MM.1S (cell line): ENCODE results near the gene KRTAP12-1.
"Not testable (repeated sequence)": the region's sequence is repeated elsewhere in the genome, so short reads cannot be mapped to it uniquely, and the experiment has no call there.

Experiments
- DNase-seq: peaks from one replicate; pipeline ENCODE4 v3.0.0-alpha.2; 2015
- H2AFZ ChIP-seq: fragments of 300-600 bp; sonication (generic); 2 replicates; pipeline ENCODE4 v1.6.0; 2016; ENCODE audit warnings: antibody characterized with exemption, low read length
- H3F3A ChIP-seq: fragments of 300-600 bp; sonication (generic); 2 replicates; pipeline ENCODE4 v1.6.1; 2016; ENCODE audit warnings: mild to moderate bottlenecking, antibody characterized with exemption, low read length, moderate library complexity, mixed read lengths; ENCODE audit not compliant: insufficient read depth
- H3K27ac ChIP-seq: fragments of 300-600 bp; sonication (generic); 2 replicates; pipeline ENCODE4 v1.5.1; 2016; ENCODE audit warnings: mild to moderate bottlenecking, low read length
- H3K27me3 ChIP-seq: fragments of 300-600 bp; sonication (generic); replicated peaks from 2 replicates; pipeline ENCODE4 v1.6.0; 2016; ENCODE audit warnings: low read length; ENCODE audit not compliant: insufficient read depth
- H3K36me3 ChIP-seq: fragments of 300-600 bp; sonication (generic); replicated peaks from 2 replicates; pipeline ENCODE4 v1.6.1; 2016; ENCODE audit warnings: mild to moderate bottlenecking, low read length, mixed read lengths; ENCODE audit not compliant: insufficient read depth
- H3K4me1 ChIP-seq: fragments of 300-600 bp; sonication (generic); 2 replicates; pipeline ENCODE4 v1.6.1; 2016; ENCODE audit warnings: low read length, mixed read lengths
- H3K4me2 ChIP-seq: fragments of 300-600 bp; sonication (generic); 2 replicates; pipeline ENCODE4 v1.6.0; 2016; ENCODE audit warnings: low read depth, low read length
- H3K4me3 ChIP-seq: fragments of 300-600 bp; sonication (generic); 2 replicates; pipeline ENCODE4 v1.5.1; 2016; ENCODE audit warnings: low read length, mixed read lengths
- H3K79me2 ChIP-seq: fragments of 300-600 bp; sonication (generic); 2 replicates; pipeline ENCODE4 v1.6.1; 2016; ENCODE audit warnings: mixed run types, low read length, mixed read lengths
- H3K9ac ChIP-seq: fragments of 300-600 bp; sonication (generic); 2 replicates; pipeline ENCODE4 v1.6.1; 2016; ENCODE audit warnings: low read length, mixed read lengths
- H3K9me2 ChIP-seq: fragments of 300-600 bp; sonication (generic); replicated peaks from 2 replicates; pipeline ENCODE4 v1.6.1; 2016; ENCODE audit warnings: mild to moderate bottlenecking, low read length, mixed read lengths; ENCODE audit not compliant: insufficient read depth
- H3K9me3 ChIP-seq: fragments of 300-600 bp; sonication (generic); replicated peaks from 2 replicates; pipeline ENCODE4 v1.6.1; 2016; ENCODE audit warnings: mild to moderate bottlenecking, low read length, mixed read lengths; ENCODE audit not compliant: insufficient read depth
- H4K20me1 ChIP-seq: fragments of 300-600 bp; sonication (generic); 2 replicates; pipeline ENCODE4 v1.6.1; 2016; ENCODE audit warnings: mild to moderate bottlenecking, low read length, moderate library complexity, mixed read lengths; ENCODE audit not compliant: insufficient read depth
- EZH2 ChIP-seq: fragments of 300-600 bp; sonication (generic); optimal IDR thresholded peaks from 2 replicates; pipeline ENCODE3; 2017; ENCODE audit warnings: low read depth, mild to moderate bottlenecking, antibody characterized with exemption, low read length, mixed read lengths
- EZH2phosphoT487 ChIP-seq: fragments of 300-600 bp; sonication (generic); IDR thresholded peaks from 2 replicates; pipeline ENCODE4 v1.6.1; 2018; ENCODE audit warnings: antibody characterized with exemption, low read length
- TF ChIP-seq, protein P1 (sequence below): fragments of 300-600 bp; sonication (generic); IDR thresholded peaks from 2 replicates; pipeline ENCODE4 v1.5.1; 2016; ENCODE audit warnings: antibody characterized with exemption, low read length, mixed read lengths

Gene KRTAP12-1

DNA sequence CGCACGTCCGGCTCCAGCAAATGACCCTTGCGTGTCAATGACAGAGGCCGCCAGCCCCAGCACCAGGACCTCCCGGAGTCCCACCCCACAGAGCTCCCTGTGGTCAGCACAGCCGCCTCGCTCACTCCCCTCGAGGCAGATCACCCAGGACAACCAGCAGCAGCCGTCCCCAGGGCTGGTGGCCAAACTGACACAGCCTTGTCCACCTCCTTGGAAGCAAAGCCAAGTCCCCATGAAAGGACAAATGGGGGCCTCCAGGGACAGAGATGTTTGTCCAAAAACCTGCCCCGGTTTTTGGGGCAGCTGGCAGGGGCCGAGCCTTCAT is 42.7 kb downstream of the KRTAP12-1 start:
- no peaks in the 10 kb centered on the region for H3K36me3 ChIP-seq
- H3K9ac ChIP-seq = no peak overlapping the region
- TF ChIP-seq EZH2 = no peak
- TF ChIP-seq, protein P1, sequence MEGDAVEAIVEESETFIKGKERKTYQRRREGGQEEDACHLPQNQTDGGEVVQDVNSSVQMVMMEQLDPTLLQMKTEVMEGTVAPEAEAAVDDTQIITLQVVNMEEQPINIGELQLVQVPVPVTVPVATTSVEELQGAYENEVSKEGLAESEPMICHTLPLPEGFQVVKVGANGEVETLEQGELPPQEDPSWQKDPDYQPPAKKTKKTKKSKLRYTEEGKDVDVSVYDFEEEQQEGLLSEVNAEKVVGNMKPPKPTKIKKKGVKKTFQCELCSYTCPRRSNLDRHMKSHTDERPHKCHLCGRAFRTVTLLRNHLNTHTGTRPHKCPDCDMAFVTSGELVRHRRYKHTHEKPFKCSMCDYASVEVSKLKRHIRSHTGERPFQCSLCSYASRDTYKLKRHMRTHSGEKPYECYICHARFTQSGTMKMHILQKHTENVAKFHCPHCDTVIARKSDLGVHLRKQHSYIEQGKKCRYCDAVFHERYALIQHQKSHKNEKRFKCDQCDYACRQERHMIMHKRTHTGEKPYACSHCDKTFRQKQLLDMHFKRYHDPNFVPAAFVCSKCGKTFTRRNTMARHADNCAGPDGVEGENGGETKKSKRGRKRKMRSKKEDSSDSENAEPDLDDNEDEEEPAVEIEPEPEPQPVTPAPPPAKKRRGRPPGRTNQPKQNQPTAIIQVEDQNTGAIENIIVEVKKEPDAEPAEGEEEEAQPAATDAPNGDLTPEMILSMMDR = no peak
- TF ChIP-seq EZH2phosphoT487 = no peak
- H3K27ac ChIP-seq = no peak overlapping the region
- H4K20me1 ChIP-seq = no peaks in the 10 kb centered on the region
- H3K4me1 ChIP-seq = no peaks in the 10 kb centered on the region
- H3K4me3 ChIP-seq = no peak overlapping the region
- no peaks in the 10 kb centered on the region for H3K79me2 ChIP-seq
- H3F3A ChIP-seq = no peaks in the 10 kb centered on the region
- no peak overlapping the region for H3K4me2 ChIP-seq
- H3K27me3 ChIP-seq = peaks cover 79% of the 10 kb centered on the region
- no peaks in the 10 kb centered on the region for H3K9me3 ChIP-seq
- no peak overlapping the region for H2AFZ ChIP-seq
- H3K9me2 ChIP-seq = no peaks in the 10 kb centered on the region
- DNase-seq = no peak

DNA sequence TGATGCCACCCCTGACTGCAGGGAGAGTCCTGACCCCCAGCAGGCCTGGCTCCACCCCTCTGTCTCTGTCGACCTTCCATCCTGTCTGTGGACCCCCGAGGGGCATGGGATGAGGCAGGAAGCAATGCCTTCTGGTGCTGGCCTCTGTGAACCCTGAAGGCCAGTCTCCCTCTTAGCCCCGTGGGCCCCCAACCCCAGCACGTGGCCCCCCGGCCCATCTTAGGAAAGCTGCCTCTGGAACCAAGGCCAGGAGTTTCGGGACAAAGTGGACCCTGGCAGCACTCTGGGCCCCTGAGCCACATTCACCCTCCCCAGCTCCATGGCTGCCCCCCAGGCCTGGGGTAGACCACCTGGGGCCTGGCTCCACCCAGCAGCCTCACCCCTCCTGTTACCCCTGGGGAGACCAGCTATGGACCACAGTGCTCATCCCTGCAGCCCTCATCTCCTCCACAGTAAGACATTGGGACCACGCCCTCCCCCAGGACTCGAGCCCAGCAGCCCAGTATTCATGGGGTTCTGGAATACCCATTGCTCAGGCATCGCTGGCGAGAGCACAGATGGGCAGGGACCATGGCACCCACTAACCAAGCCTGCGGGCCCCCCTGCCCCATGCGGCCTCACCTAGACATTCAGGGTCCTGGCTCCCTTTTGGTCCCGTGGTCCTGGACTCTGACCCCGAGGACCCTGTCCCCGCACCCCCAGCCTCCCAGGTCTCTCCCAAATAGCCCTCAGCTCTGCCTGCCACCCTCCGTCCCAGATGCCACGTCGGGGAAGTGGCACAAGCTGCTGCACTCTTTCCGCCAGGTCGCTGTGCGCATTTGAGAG is 43.2 kb downstream of the KRTAP12-1 start:
- H3K4me2 ChIP-seq = not testable (repeated sequence)
- H3K27me3 ChIP-seq = peaks cover 79% of the 10 kb centered on the region

DNA sequence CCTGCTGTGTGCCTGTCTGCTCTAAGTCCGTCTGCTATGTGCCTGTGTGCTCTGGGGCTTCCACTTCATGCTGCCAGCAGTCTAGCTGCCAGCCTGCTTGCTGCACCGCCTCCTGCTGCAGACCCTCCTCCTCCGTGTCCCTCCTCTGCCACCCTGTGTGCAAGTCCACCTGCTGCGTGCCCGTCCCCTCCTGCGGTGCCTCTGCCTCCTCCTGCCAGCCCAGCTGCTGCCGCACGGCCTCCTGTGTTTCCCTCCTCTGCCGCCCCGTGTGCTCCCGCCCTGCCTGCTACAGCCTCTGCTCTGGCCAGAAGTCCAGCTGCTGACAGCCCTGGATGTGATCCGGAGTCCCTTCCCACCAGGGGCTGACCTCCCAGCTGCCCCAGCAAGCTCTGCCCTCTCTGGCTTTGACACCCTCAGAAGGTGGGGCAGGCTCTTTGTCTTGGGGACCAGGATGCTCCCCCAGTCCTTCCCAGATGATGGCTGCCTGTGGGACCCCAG is 44.1 kb downstream of the KRTAP12-1 start:
- not testable (repeated sequence) for H3K9me2 ChIP-seq, H2AFZ ChIP-seq, H3K4me2 ChIP-seq, H3K36me3 ChIP-seq, H3F3A ChIP-seq, H4K20me1 ChIP-seq, DNase-seq, H3K4me1 ChIP-seq, H3K4me3 ChIP-seq, H3K9ac ChIP-seq, H3K79me2 ChIP-seq, H3K9me3 ChIP-seq, H3K27ac ChIP-seq
- peaks cover 79% of the 10 kb centered on the region for H3K27me3 ChIP-seq

More for the DNA sequence above, 43.2 kb downstream of the KRTAP12-1 start:
- not testable (repeated sequence) for DNase-seq, H3F3A ChIP-seq, H3K9me3 ChIP-seq, H3K27ac ChIP-seq, H3K4me3 ChIP-seq, H3K79me2 ChIP-seq, H3K9ac ChIP-seq, H3K4me1 ChIP-seq, H4K20me1 ChIP-seq, H3K9me2 ChIP-seq, H2AFZ ChIP-seq, H3K36me3 ChIP-seq

DNA sequence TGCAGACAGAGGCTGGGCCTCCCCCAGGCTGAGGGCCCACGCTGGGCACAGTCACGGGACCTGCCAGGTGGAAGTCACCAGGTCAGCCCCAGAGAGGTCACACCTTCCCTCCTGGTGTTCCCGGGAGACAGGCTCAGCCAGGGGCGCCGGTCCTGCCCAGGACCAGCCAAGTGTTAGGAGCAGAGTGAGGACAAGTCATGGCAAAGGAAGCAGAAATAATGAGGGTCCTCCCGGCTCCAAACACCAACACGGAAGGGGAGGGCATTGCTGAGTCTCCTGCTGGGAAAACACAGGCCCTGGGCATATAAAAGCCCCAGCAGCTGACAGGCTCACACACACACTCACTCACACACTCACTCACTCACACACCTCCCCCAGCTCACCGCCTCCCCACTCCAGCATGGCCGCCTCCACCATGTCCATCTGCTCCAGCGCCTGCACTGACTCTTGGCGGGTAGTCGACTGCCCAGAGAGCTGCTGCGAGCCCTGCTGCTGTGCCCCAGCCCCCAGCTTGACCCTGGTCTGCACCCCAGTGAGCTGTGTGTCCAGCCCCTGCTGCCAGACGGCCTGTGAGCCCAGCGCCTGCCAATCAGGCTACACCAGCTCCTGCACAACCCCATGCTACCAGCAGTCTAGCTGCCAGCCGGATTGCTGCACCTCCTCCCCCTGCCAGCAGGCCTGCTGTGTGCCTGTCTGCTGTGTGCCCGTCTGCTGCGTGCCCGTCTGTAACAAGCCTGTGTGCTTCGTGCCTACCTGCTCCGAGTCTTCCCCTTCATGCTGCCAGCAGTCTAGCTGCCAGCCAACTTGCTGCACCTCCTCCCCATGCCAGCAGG is 44.7 kb downstream of the KRTAP12-1 start, which contains the start of gene KRTAP10-10:
Gene KRTAP10-10 (plus strand): TSS at position 339 of the 833 bp plus-strand sequence. CDS start 62 bp downstream, at position 401.
- H3K9ac ChIP-seq = no peak within 1 kb of the TSS

More for the DNA sequence above, 44.7 kb downstream of the KRTAP12-1 start, which contains the start of gene KRTAP10-10:
- Histone ChIP-seq H3K4me1 (no peaks in the 10 kb centered on the region), H3K9me3 (no peaks in the 10 kb centered on the region), H3K27me3 (peaks cover 80% of the 10 kb centered on the region), H3K36me3 (no peaks in the 10 kb centered on the region), H3K4me3 (no peak within 1 kb of the TSS), H2AFZ (no peak within 1 kb of the TSS), H3K27ac (no peak within 1 kb of the TSS), H3K9me2 (no peaks in the 10 kb centered on the region), H3K79me2 (no peaks in the 10 kb centered on the region), H3K4me2 (no peak within 1 kb of the TSS), H3F3A (no peaks in the 10 kb centered on the region), H4K20me1 (no peaks in the 10 kb centered on the region)
- no peak for DNase-seq
- TF ChIP-seq, protein P1 = no peak
